Sigmoid colon (tissue), 7 donors: Measurements from ENCODE around the gene SLC2A13. TPM values are rescaled to one million over a fixed set of nuclear protein-coding genes. Genes with fewer than 3 reads are reported as not detected.
"Not testable (repeated sequence)": the region's sequence is repeated elsewhere in the genome, so short reads cannot be mapped to it uniquely, and the experiment has no call there.

ENCODE experiments used
- DNase-seq: peaks from one replicate; pipeline ENCODE4 v3.0.0-alpha.2; 2019
- H3K27ac ChIP-seq, 4 donors: fragments of 200-600 bp; sonication (generic); one replicate each; pipeline ENCODE4 v1.5.1; 2016 to 2019; ENCODE audit warnings: mild to moderate bottlenecking in 1 of 4
- H3K27me3 ChIP-seq, 3 donors: fragments of 200-600 bp; sonication (generic); one replicate each; pipeline ENCODE4 v1.5.1; 2019; ENCODE audit warnings: mild to moderate bottlenecking in 1 of 3
- H3K36me3 ChIP-seq, 4 donors: fragments of 200-600 bp; sonication (generic); one replicate each; pipeline ENCODE4 v1.5.1; 2016 to 2019
- H3K4me1 ChIP-seq, 4 donors: fragments of 200-600 bp; sonication (generic); one replicate each; pipeline ENCODE4 v1.5.1; 2017 to 2019
- H3K4me3 ChIP-seq, 4 donors: fragments of 200-600 bp; sonication (generic); one replicate each; pipeline ENCODE4 v1.5.1; 2017 to 2019; ENCODE audit warnings: mild to moderate bottlenecking in 2 of 4, moderate library complexity in 1 of 4
- H3K9me3 ChIP-seq, 4 donors: fragments of 200-600 bp in 3 of 4; sonication (generic) in 3 of 4; one replicate each; pipeline versions ENCODE4 v1.5.1 to v1.6.1; 2013 to 2019
- CTCF ChIP-seq, 4 experiments: fragments of 450-650 bp in 3 of 4; fragments of 200-600 bp in 1 of 4; IDR thresholded peaks; one replicate each; pipeline ENCODE4 v1.5.1; 2016 to 2019; ENCODE audit warnings: antibody characterized with exemption in 4 of 4, mild to moderate bottlenecking in 3 of 4, moderate library complexity in 2 of 4
- EP300 ChIP-seq, 4 donors: sonication (generic); formaldehyde crosslinking; IDR thresholded peaks; one replicate each; pipeline ENCODE4 v1.6.1; 2017; ENCODE audit warnings: antibody characterized with exemption in 4 of 4
- POLR2A ChIP-seq, 2 donors: fragments of 450-650 bp; IDR thresholded peaks; one replicate each; pipeline ENCODE4 v1.6.1; 2016; ENCODE audit warnings: antibody characterized with exemption in 2 of 2, mild to moderate bottlenecking in 2 of 2, moderate library complexity in 2 of 2
- POLR2AphosphoS5 ChIP-seq, 4 donors: sonication (generic); formaldehyde crosslinking; IDR thresholded peaks; one replicate each; pipeline ENCODE4 v1.6.1; 2017; ENCODE audit warnings: antibody characterized with exemption in 4 of 4
- WGBS, 2 donors: extraction: QIAGEN DNeasy Blood & Tissue Kit; methylation state at CpG; one replicate each; pipeline ENCODE4 v1.1.7; 2013; 5-methylcytosine and 5-hydroxymethylcytosine counted together
- intact Hi-C: fragments of 100-400 bp; cut with DNase I; formaldehyde crosslinking; loops from one replicate; pipeline ENCODE4 v1.15.1; 2023
- polyA plus RNA-seq, 3 donors: library from polyadenylated mRNA; stranded (reverse); fragments of 200-250 nt; gene quantifications; one replicate each; pipeline ENCODE4 v1.2.3, GENCODE V29; 2013
- total RNA-seq, 4 donors: library from RNA; depleted of rRNA; stranded (reverse); fragments of >200 nt; gene quantifications; one replicate each; pipeline ENCODE4 v1.1.0, GENCODE V29; 2016
- donor health status: healthy with polysubstance abuse.
- donor health status: Bipolar disorder and iron deficiency.
- donor health status: healthy.

The SLC2A13 gene
- total and polyA plus RNA-seq, 7 donors, result 1.8 to 32.3 (median 20.2) TPM

- H3K27ac ChIP-seq, result no peak overlapping the region
- no peaks in the 10 kb centered on the region for H3K36me3 ChIP-seq
- H3K9me3 ChIP-seq, result no peaks in the 10 kb centered on the region
- WGBS, 2 donors, result 38 to 69% methylated on average over 2 of the region's 2 CpGs
- no peak for DNase-seq
- intact Hi-C loops, result no loop called here
- no peaks in the 10 kb centered on the region for H3K27me3 ChIP-seq
- no peak for TF ChIP-seq POLR2AphosphoS5 (IDR thresholded peaks at IDR 0.05)
- TF ChIP-seq POLR2A (IDR thresholded peaks at IDR 0.05), result no peak
- TF ChIP-seq EP300 (IDR thresholded peaks at IDR 0.05), result no peak
- no peak for TF ChIP-seq CTCF (IDR thresholded peaks at IDR 0.05)
- H3K4me3 ChIP-seq, result no peak overlapping the region
- peaks cover 0 to 17% (median 13%) of the 10 kb centered on the region in 4 donors for H3K4me1 ChIP-seq
Measured at GRCh38 chr12:39902821-39903220, 203.1 kb downstream of the SLC2A13 start.

- Histone ChIP-seq H3K27ac (no peak overlapping the region), H3K36me3 (no peaks in the 10 kb centered on the region), H3K9me3 (no peaks in the 10 kb centered on the region), H3K4me3 (no peak overlapping the region), H3K27me3 (no peaks in the 10 kb centered on the region), H3K4me1 (no peaks in the 10 kb centered on the region)
- 84 to 97% methylated on average over 1 of the region's 1 CpG for WGBS, 2 donors
- no peak for DNase-seq
- TF ChIP-seq EP300 (IDR thresholded peaks at IDR 0.05), result no peak
- no peak for TF ChIP-seq POLR2AphosphoS5 (IDR thresholded peaks at IDR 0.05)
- no peak for TF ChIP-seq POLR2A (IDR thresholded peaks at IDR 0.05)
- TF ChIP-seq CTCF (IDR thresholded peaks at IDR 0.05), result no peak
- intact Hi-C loops, result no loop called here
Measured at GRCh38 chr12:39897315-39897714, 208.6 kb downstream of the SLC2A13 start.

- H3K4me3 ChIP-seq, H3K36me3 ChIP-seq, H3K9me3 ChIP-seq, H3K27ac ChIP-seq, H3K27me3 ChIP-seq, intact Hi-C loops, H3K4me1 ChIP-seq, DNase-seq: not testable (repeated sequence)
- 97 to 98% methylated on average over 6 of the region's 6 CpGs for WGBS, 2 donors
Measured at GRCh38 chr12:39893388-39893787, 212.5 kb downstream of the SLC2A13 start.

- Histone ChIP-seq H3K27ac (no peak overlapping the region), H3K36me3 (no peaks in the 10 kb centered on the region), H3K9me3 (no peaks in the 10 kb centered on the region), H3K4me3 (no peak overlapping the region), H3K4me1 (no peaks in the 10 kb centered on the region), H3K27me3 (no peaks in the 10 kb centered on the region)
- 90 to 96% methylated on average over 3 of the region's 3 CpGs for WGBS, 2 donors
- intact Hi-C loops, result no loop called here
- no peak for TF ChIP-seq POLR2AphosphoS5 (IDR thresholded peaks at IDR 0.05)
- no peak for TF ChIP-seq POLR2A (IDR thresholded peaks at IDR 0.05)
- no peak for TF ChIP-seq CTCF (IDR thresholded peaks at IDR 0.05)
- no peak for TF ChIP-seq EP300 (IDR thresholded peaks at IDR 0.05)
- DNase-seq, result no peak
Measured at GRCh38 chr12:39892146-39892545, 213.7 kb downstream of the SLC2A13 start.

DNA sequence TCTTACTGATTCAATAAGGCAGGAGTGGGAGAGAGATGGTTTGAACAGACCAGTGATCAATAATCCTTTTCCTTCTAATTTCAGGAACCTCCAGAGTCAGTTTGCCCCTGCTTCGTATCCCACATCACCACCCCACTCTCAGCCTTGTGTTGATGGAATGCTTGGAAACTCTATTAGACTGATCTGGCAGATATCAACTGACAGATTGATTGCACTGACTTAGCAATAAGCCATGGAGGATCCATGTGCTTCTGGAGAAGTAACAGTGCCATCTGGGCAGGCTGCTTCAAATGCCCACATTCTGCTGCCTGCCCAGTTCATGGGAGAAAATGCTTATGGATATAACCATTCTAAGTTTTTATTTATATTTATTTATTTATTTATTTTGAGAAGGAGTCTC lies 218.0 kb downstream of the SLC2A13 start:
- 90 to 92% methylated on average over 1 of the region's 1 CpG for WGBS, 2 donors
- no peak overlapping the region for H3K4me3 ChIP-seq
- intact Hi-C loops, result no loop called here
- no peaks in the 10 kb centered on the region for H3K27me3 ChIP-seq
- no peak for TF ChIP-seq CTCF (IDR thresholded peaks at IDR 0.05)
- no peak for TF ChIP-seq POLR2AphosphoS5 (IDR thresholded peaks at IDR 0.05)
- TF ChIP-seq EP300 (IDR thresholded peaks at IDR 0.05), result no peak
- TF ChIP-seq POLR2A (IDR thresholded peaks at IDR 0.05), result no peak
- no peaks in the 10 kb centered on the region for H3K36me3 ChIP-seq
- no peaks in the 10 kb centered on the region for H3K4me1 ChIP-seq
- H3K9me3 ChIP-seq, result no peaks in the 10 kb centered on the region
- no peak for DNase-seq
- no peak overlapping the region for H3K27ac ChIP-seq
